A549 (cell line): ENCODE measurements around the gene CD48. TPM values are rescaled to one million over a fixed set of nuclear protein-coding genes. Genes with fewer than 3 reads are reported as not detected.

Experiments
- ATAC-seq, 2 experiments: fragments of 200-7000 bp in 1 of 2; fragments of >200 bp in 1 of 2; cut with Nextera tagmentation in 1 of 2; cut with Tn5 transposase in 1 of 2; 3 replicates each; pipeline versions ENCODE4 v1.8.0 to v1.9.1; 2018 to 2020; ENCODE audit warnings: mild to moderate bottlenecking in 1 of 2, moderate library complexity in 1 of 2
- CTCF ChIA-PET: fragments of 300-600 bp; sonication (Branson Sonifier 250); formaldehyde crosslinking; extraction: SDS; loops from one replicate; lab custom pipeline; 2021; ENCODE audit warnings: antibody characterized with exemption, inconsistent platforms; lab: Yijun Ruan, JAX
- POLR2A ChIA-PET: fragments of 350-600 bp; formaldehyde crosslinking; extraction: SDS; loops from one replicate; lab custom pipeline; 2021; ENCODE audit warnings: antibody characterized with exemption, inconsistent platforms; lab: Yijun Ruan, JAX
- DNase-seq, 2 experiments: peaks; one replicate each; pipeline versions ENCODE4 v3.0.0 to v3.0.0-alpha.2; 2011 to 2016; ENCODE audit warnings: low read depth in 1 of 2, low spot score in 1 of 2
- FAIRE-seq: peaks from 2 replicates; lab custom pipeline; 2011; peaks lifted over from hg19 to GRCh38; lab: Jason Lieb, UNC
- H3K27ac ChIP-seq, 2 experiments: fragments of >200 bp; sonication (Bioruptor Twin); formaldehyde crosslinking; 3 replicates each; pipeline ENCODE4 v1.5.1; 2016 to 2017
- H3K4me1 ChIP-seq: fragments of >200 bp; sonication (Bioruptor Twin); formaldehyde crosslinking; 3 replicates; pipeline ENCODE4 v1.6.1; 2016
- H3K4me2 ChIP-seq: fragments of >200 bp; sonication (Bioruptor Twin); formaldehyde crosslinking; 3 replicates; pipeline ENCODE4 v1.6.1; 2016
- H3K4me3 ChIP-seq: fragments of >200 bp; sonication (Bioruptor Twin); formaldehyde crosslinking; 3 replicates; pipeline ENCODE4 v1.5.1; 2016
- H3K9me3 ChIP-seq: fragments of >200 bp; sonication (Bioruptor Twin); formaldehyde crosslinking; 3 replicates; pipeline ENCODE4 v1.6.1; 2016
- ATOH8 ChIP-seq: fragments of 250-450 bp; sonication (Bioruptor Pico); IDR thresholded peaks from 2 replicates; pipeline ENCODE4 v1.5.0; 2020; ENCODE audit warnings: low read depth, mild to moderate bottlenecking, moderate library complexity
- CBX8 ChIP-seq: fragments of 200-600 bp; sonication (generic); IDR thresholded peaks from 2 replicates; pipeline ENCODE4 v1.6.1; 2016
- CHD4 ChIP-seq: fragments of 200-600 bp; sonication (generic); IDR thresholded peaks from 2 replicates; pipeline ENCODE4 v1.6.1; 2016; ENCODE audit warnings: antibody characterized with exemption, mild to moderate bottlenecking, borderline replicate concordance
- CTCF ChIP-seq: fragments of >200 bp; sonication (Bioruptor Twin); formaldehyde crosslinking; IDR thresholded peaks from 3 replicates; pipeline ENCODE4 v1.5.1; 2016
- HES2 ChIP-seq: fragments of >200 bp; sonication (Bioruptor Twin); formaldehyde crosslinking; IDR thresholded peaks from 2 replicates; pipeline ENCODE4 v1.6.1; 2016
- HMGXB4 ChIP-seq: fragments of 250-450 bp; sonication (Bioruptor Pico); IDR thresholded peaks from 2 replicates; pipeline ENCODE4 v1.5.0; 2021; ENCODE audit warnings: mild to moderate bottlenecking, moderate library complexity, borderline replicate concordance
- HOXA7 ChIP-seq: fragments of 250-450 bp; sonication (Bioruptor Pico); IDR thresholded peaks from 2 replicates; pipeline ENCODE4 v1.5.0; 2020; ENCODE audit warnings: mild to moderate bottlenecking, moderate library complexity
- HOXB13 ChIP-seq: fragments of 250-450 bp; sonication (Bioruptor Pico); IDR thresholded peaks from 2 replicates; pipeline ENCODE4 v1.5.0; 2020; ENCODE audit warnings: low read depth, mild to moderate bottlenecking, moderate library complexity
- HOXB5 ChIP-seq: fragments of 250-450 bp; sonication (Bioruptor Pico); IDR thresholded peaks from 2 replicates; pipeline ENCODE4 v1.5.0; 2020; ENCODE audit warnings: mild to moderate bottlenecking, moderate library complexity
- JUN ChIP-seq, 2 experiments: fragments of >200 bp; sonication (Bioruptor Twin); formaldehyde crosslinking; IDR thresholded peaks; 2 replicates in 1 of 2; 3 replicates in 1 of 2; pipeline ENCODE4 v1.6.1; 2016 to 2017
- JUNB ChIP-seq: fragments of >200 bp; sonication (Bioruptor Twin); formaldehyde crosslinking; IDR thresholded peaks from 2 replicates; pipeline ENCODE4 v1.6.1; 2016
- KDM5A ChIP-seq: fragments of 200-600 bp; sonication (generic); IDR thresholded peaks from 2 replicates; pipeline ENCODE4 v1.6.1; 2016; ENCODE audit warnings: antibody characterized with exemption, mild to moderate bottlenecking
- NR3C1 ChIP-seq: fragments of >200 bp; sonication (Bioruptor Twin); formaldehyde crosslinking; IDR thresholded peaks from 3 replicates; pipeline ENCODE4 v1.6.1; 2017
- PBX3 ChIP-seq: IDR thresholded peaks from 2 replicates; pipeline ENCODE4 v1.6.1; 2012
- PHF8 ChIP-seq: fragments of 200-600 bp; sonication (generic); IDR thresholded peaks from 2 replicates; pipeline ENCODE4 v1.6.1; 2016; ENCODE audit warnings: low read depth, mild to moderate bottlenecking, antibody characterized with exemption, moderate library complexity, borderline replicate concordance
- RARB ChIP-seq: fragments of 250-450 bp; sonication (Bioruptor Pico); IDR thresholded peaks from 2 replicates; pipeline ENCODE4 v1.8.0; 2021; ENCODE audit warnings: mild to moderate bottlenecking, moderate library complexity
- RNF2 ChIP-seq: fragments of 200-600 bp; sonication (generic); IDR thresholded peaks from 2 replicates; pipeline ENCODE4 v1.6.1; 2016; ENCODE audit warnings: low read depth, mild to moderate bottlenecking, antibody characterized with exemption, moderate library complexity, borderline replicate concordance
- TFCP2L1 ChIP-seq: fragments of 250-450 bp; sonication (Bioruptor Pico); IDR thresholded peaks from 2 replicates; pipeline ENCODE4 v1.5.0; 2021; ENCODE audit warnings: mild to moderate bottlenecking
- ZC3H11A ChIP-seq: fragments of 450-650 bp; IDR thresholded peaks from 2 replicates; pipeline ENCODE4 v1.6.1; 2014; ENCODE audit warnings: antibody characterized with exemption, mild to moderate bottlenecking
- WGBS: methylation state at CpG from one replicate; pipeline ENCODE4 v1.1.6; 2017; ENCODE audit errors: missing lambda C conversion rate; 5-methylcytosine and 5-hydroxymethylcytosine counted together
- polyA plus RNA-seq, 4 experiments: library from polyadenylated mRNA; depleted of rRNA in 3 of 4; stranded (reverse); fragments of >200 nt; fragmentation: RNase III in 1 of 4; extraction: RNeasy Plus Mini Kit Qiagen cat#74134 plus additional on column Dnase treatment in 1 of 4; gene quantifications; 2 replicates in 3 of 4; 3 replicates in 1 of 4; pipeline ENCODE4 v1.2.3, GENCODE V29; 2011 to 2017

CD48 gene
- polyA plus RNA-seq, 2 of the 4 experiments (the other 2 are of a cell fraction): not detected

GRCh38 chr1:160657250-160657781 is 54.3 kb downstream of the CD48 start (continued):
- no peak for TF ChIP-seq ATOH8 (CRISPR knock-in tag)

GRCh38 chr1:160656737-160657136 is 54.9 kb downstream of the CD48 start:
- TF ChIP-seq RNF2 (no peak), KDM5A (no peak), HMGXB4 (CRISPR knock-in tag) (no peak), PHF8 (no peak), CBX8 (no peak), JUN (IDR thresholded peaks at IDR 0.05) (no peak), HOXA7 (CRISPR knock-in tag) (no peak)
- CTCF ChIA-PET: no interaction called here
- ATAC-seq: no peak
- FAIRE-seq: no peak
- DNase-seq: no peak
- H3K4me3 ChIP-seq: no peak overlapping the region
- WGBS: 65% methylated on average over 3 of the region's 3 CpGs
- H3K9me3 ChIP-seq: peaks cover 3% of the 10 kb centered on the region; the same call in 1 of the 3 replicates
- POLR2A ChIA-PET: no interaction called here
- H3K4me2 ChIP-seq: no peak overlapping the region
- H3K27ac ChIP-seq: no peak overlapping the region
- H3K4me1 ChIP-seq: no peaks in the 10 kb centered on the region

- ChIA-PET CTCF (no interaction called here), POLR2A (no interaction called here)
- H3K4me2 ChIP-seq: no peak overlapping the region
- DNase-seq (no peak), ATAC-seq (no peak), FAIRE-seq (no peak)
- WGBS: 54% methylated on average over 2 of the region's 2 CpGs
- no peaks in the 10 kb centered on the region for H3K9me3 ChIP-seq
- TF ChIP-seq ZC3H11A (no peak), HOXB5 (CRISPR knock-in tag) (no peak), PBX3 (no peak), HMGXB4 (CRISPR knock-in tag) (no peak), TFCP2L1 (no peak), PHF8 (no peak), CHD4 (no peak), RARB (CRISPR knock-in tag) (no peak), HOXB13 (CRISPR knock-in tag) (no peak), CTCF (no peak), NR3C1 (no peak), HES2 (no peak), JUNB (no peak), ATOH8 (CRISPR knock-in tag) (no peak)
- no peak overlapping the region for H3K27ac ChIP-seq
- no peaks in the 10 kb centered on the region for H3K4me1 ChIP-seq
- no peak overlapping the region for H3K4me3 ChIP-seq
Measured at GRCh38 chr1:160653620-160654016, 58.0 kb downstream of the CD48 start.
